HepG2 (cell line): Measurements from ENCODE around the gene CTSW. TPM values are rescaled to one million over a fixed set of nuclear protein-coding genes. Genes with fewer than 3 reads are reported as not detected.

Source experiments
- ARNT ChIP-seq: fragments of 450-650 bp; IDR thresholded peaks from 2 replicates; pipeline ENCODE4 v1.6.1; 2017
- BCLAF1 ChIP-seq: fragments of 450-650 bp; IDR thresholded peaks from 2 replicates; pipeline ENCODE4 v1.6.1; 2017; ENCODE audit warnings: mild to moderate bottlenecking
- CC2D1A ChIP-seq: sonication (generic); formaldehyde crosslinking; IDR thresholded peaks from 2 replicates; pipeline ENCODE4 v1.8.1; 2023; ENCODE audit warnings: mild to moderate bottlenecking, missing genetic modification reagents
- FOXC1 ChIP-seq: sonication (generic); formaldehyde crosslinking; IDR thresholded peaks from 2 replicates; pipeline ENCODE4 v1.8.0; 2022; ENCODE audit warnings: mild to moderate bottlenecking, missing genetic modification reagents, borderline replicate concordance
- HNRNPLL ChIP-seq: fragments of 200-400 bp; formaldehyde crosslinking; IDR thresholded peaks from 2 replicates; pipeline ENCODE4 v1.6.1; 2017; ENCODE audit warnings: mild to moderate bottlenecking, low read depth, low read length; ENCODE audit not compliant: poor library complexity, severe bottlenecking
- HOXA9 ChIP-seq: sonication (generic); formaldehyde crosslinking; IDR thresholded peaks from 2 replicates; pipeline ENCODE4 v1.8.1; 2022; ENCODE audit warnings: missing genetic modification reagents, mild to moderate bottlenecking, moderate library complexity, borderline replicate concordance
- IRF1 ChIP-seq: sonication (generic); formaldehyde crosslinking; IDR thresholded peaks from 2 replicates; pipeline ENCODE4 v1.4.0; 2020; ENCODE audit warnings: low read depth, mild to moderate bottlenecking, missing genetic modification reagents
- KDM3A ChIP-seq: IDR thresholded peaks from 2 replicates; pipeline ENCODE4 v1.6.1; 2018; ENCODE audit warnings: low read depth, missing compliant biosample characterization
- MNT ChIP-seq: fragments of 450-650 bp; IDR thresholded peaks from 2 replicates; pipeline ENCODE4 v1.6.1; 2016
- MYC ChIP-seq: sonication (generic); formaldehyde crosslinking; IDR thresholded peaks from 2 replicates; pipeline ENCODE4 v1.9.0; 2021; ENCODE audit warnings: missing genetic modification reagents, borderline replicate concordance
- NR0B2 ChIP-seq: sonication (generic); formaldehyde crosslinking; IDR thresholded peaks from 2 replicates; pipeline ENCODE4 v1.4.0; 2020; ENCODE audit warnings: mild to moderate bottlenecking, missing genetic modification reagents
- SNAI1 ChIP-seq: sonication (generic); formaldehyde crosslinking; IDR thresholded peaks from 2 replicates; pipeline ENCODE4 v1.5.0; 2020; ENCODE audit warnings: mild to moderate bottlenecking, missing genetic modification reagents, borderline replicate concordance
- SNAPC2 ChIP-seq: sonication (generic); formaldehyde crosslinking; IDR thresholded peaks from 2 replicates; pipeline ENCODE4 v1.8.1; 2022; ENCODE audit warnings: mild to moderate bottlenecking, missing genetic modification reagents
- TBX2 ChIP-seq: sonication (generic); formaldehyde crosslinking; IDR thresholded peaks from 2 replicates; pipeline ENCODE4 v1.5.0; 2020; ENCODE audit warnings: missing genetic modification reagents, mild to moderate bottlenecking, borderline replicate concordance
- U2AF1 ChIP-seq: fragments of 200-400 bp; formaldehyde crosslinking; optimal IDR thresholded peaks from 2 replicates; pipeline ENCODE3; 2017; ENCODE audit warnings: mild to moderate bottlenecking, low read depth, low read length
- ZNF432 ChIP-seq: sonication (generic); formaldehyde crosslinking; IDR thresholded peaks from 2 replicates; pipeline ENCODE4 v1.5.0; 2020; ENCODE audit warnings: missing genetic modification reagents, mild to moderate bottlenecking, borderline replicate concordance
- ZNF546 ChIP-seq: sonication (generic); formaldehyde crosslinking; conservative IDR thresholded peaks from 2 replicates; pipeline ENCODE4 v1.8.1; 2023; ENCODE audit warnings: mild to moderate bottlenecking, missing genetic modification reagents
- ZNF567 ChIP-seq: sonication (generic); formaldehyde crosslinking; IDR thresholded peaks from 2 replicates; pipeline ENCODE4 v1.8.1; 2023; ENCODE audit warnings: mild to moderate bottlenecking, missing genetic modification reagents, borderline replicate concordance
- ZNF639 ChIP-seq: conservative IDR thresholded peaks from 2 replicates; pipeline ENCODE4 v1.6.1; 2018; ENCODE audit warnings: missing genetic modification reagents
- ZNF672 ChIP-seq: sonication (generic); formaldehyde crosslinking; IDR thresholded peaks from 2 replicates; pipeline ENCODE4 v1.8.1; 2022; ENCODE audit warnings: missing genetic modification reagents
- ZNF737 ChIP-seq: sonication (generic); formaldehyde crosslinking; IDR thresholded peaks from 2 replicates; pipeline ENCODE4 v1.5.0; 2020; ENCODE audit warnings: missing genetic modification reagents, mild to moderate bottlenecking, borderline replicate concordance
- ZNF891 ChIP-seq: sonication (generic); formaldehyde crosslinking; IDR thresholded peaks from 2 replicates; pipeline ENCODE4 v1.5.0; 2020; ENCODE audit warnings: mild to moderate bottlenecking, missing genetic modification reagents
- polyA plus RNA-seq, 8 experiments: library from polyadenylated mRNA; depleted of rRNA in 3 of 8; stranded (reverse) in 7 of 8; unstranded in 1 of 8; fragments of >200 nt; fragmentation: Illumina TruSeq in 4 of 8; extraction: Trizol in 4 of 8; gene quantifications; 2 replicates each; pipeline versions ENCODE4 v1.2.1 to v1.2.3, GENCODE V29; 2011 to 2016; ENCODE audit warnings: low read depth in 4 of 8, missing spikeins in 1 of 8, mixed read lengths in 1 of 8; ENCODE audit not compliant: insufficient read depth in 1 of 8
- total RNA-seq, 5 experiments: library from RNA; depleted of rRNA; stranded (reverse); fragments of >200 nt; fragmentation: Illumina TruSeq; extraction: Trizol; gene quantifications; 2 replicates each; pipeline ENCODE4 v1.2.3, GENCODE V29; 2016; ENCODE audit warnings: low read depth in 1 of 5

Gene CTSW
- total and polyA plus RNA-seq, 2 of the 13 experiments (the other 11 are each of a cell fraction or from before 2014, with no cell fraction given) = 0.09 TPM; not detected in 1

GRCh38 chr11:65919573-65920371 lies 40.1 kb downstream of the CTSW start (continued):
- TF ChIP-seq IRF1 (CRISPR knock-in tag) (no peak), CC2D1A (no peak), ZNF672 (CRISPR knock-in tag) (no peak), SNAI1 (0 out of 2 replicates have a peak, but pooled peaks have one; percentile 11), SNAPC2 (CRISPR knock-in tag) (no peak), FOXC1 (CRISPR knock-in tag) (no peak), ZNF639 (CRISPR knock-in tag) (no peak), ZNF567 (CRISPR knock-in tag) (no peak), MYC (CRISPR knock-in tag) (0 out of 2 replicates have a peak, but pooled peaks have one; percentile 8), ZNF432 (CRISPR knock-in tag) (no peak), ZNF546 (CRISPR knock-in tag) (no peak), ZNF891 (CRISPR knock-in tag) (no peak), HNRNPLL (no peak), MNT (no peak), ARNT (no peak), TBX2 (0 out of 2 replicates have a peak, but pooled peaks have one; percentile 23), KDM3A (CRISPR knock-in tag) (no peak), U2AF1 (no peak), BCLAF1 (no peak), HOXA9 (CRISPR knock-in tag) (0 out of 2 replicates have a peak, but pooled peaks have one; percentile 18), ZNF737 (CRISPR knock-in tag) (no peak), NR0B2 (CRISPR knock-in tag) (no peak)
